H1 (cell line): Measurements from ENCODE around the gene ASTN2. TPM values are rescaled to one million over a fixed set of nuclear protein-coding genes. Genes with fewer than 3 reads are reported as not detected.

Experiments used
- CTCF ChIA-PET: fragments of 300-600 bp; sonication (Branson Sonifier 250); formaldehyde crosslinking; loops from one replicate; lab custom pipeline; 2021; ENCODE audit not compliant: partially characterized antibody; lab: Charles Lee
- POLR2A ChIA-PET: fragments of 300-600 bp; sonication (Branson Sonifier 250); formaldehyde crosslinking; loops from one replicate; lab custom pipeline; 2021; ENCODE audit warnings: inconsistent platforms; ENCODE audit not compliant: partially characterized antibody; lab: Charles Lee
- DNase-seq, 2 experiments: peaks; one replicate each; pipeline versions ENCODE4 v3.0.0 to v3.0.0-alpha.2; 2010 to 2022; ENCODE audit warnings: low spot score in 2 of 2, low read depth in 1 of 2, mixed read lengths in 1 of 2
- FAIRE-seq: peaks from 2 replicates; lab custom pipeline; 2011; peaks lifted over from hg19 to GRCh38; lab: Jason Lieb, UNC
- H2AFZ ChIP-seq: 2 replicates; pipeline ENCODE4 v1.8.1; 2012; ENCODE audit warnings: low read length, inconsistent platforms
- H2AK5ac ChIP-seq: 2 replicates; pipeline ENCODE4 v1.6.1; 2013; ENCODE audit warnings: low read depth, low read length
- H2BK120ac ChIP-seq: replicated peaks from 2 replicates; pipeline ENCODE3; 2013; ENCODE audit warnings: low read depth, low read length, inconsistent platforms
- H2BK12ac ChIP-seq: 2 replicates; pipeline ENCODE4 v1.6.1; 2013; ENCODE audit warnings: low read depth, low read length
- H2BK15ac ChIP-seq: 2 replicates; pipeline ENCODE4 v1.6.1; 2013; ENCODE audit warnings: low read length
- H2BK20ac ChIP-seq: 2 replicates; pipeline ENCODE4 v1.6.1; 2013; ENCODE audit warnings: low read length
- H2BK5ac ChIP-seq: 2 replicates; pipeline ENCODE4 v1.6.1; 2013; ENCODE audit warnings: low read depth, low read length
- H3K14ac ChIP-seq: 2 replicates; pipeline ENCODE4 v1.6.1; 2013; ENCODE audit warnings: inconsistent platforms; ENCODE audit not compliant: insufficient read length
- H3K18ac ChIP-seq: 2 replicates; pipeline ENCODE4 v1.6.1; 2013; ENCODE audit warnings: low read length; ENCODE audit errors: extremely low read depth
- H3K23ac ChIP-seq: 2 replicates; pipeline ENCODE4 v1.6.1; 2013; ENCODE audit warnings: inconsistent platforms; ENCODE audit not compliant: insufficient read length
- H3K23me2 ChIP-seq: 2 replicates; pipeline ENCODE4 v1.6.1; 2013; ENCODE audit warnings: low read depth, low read length
- H3K27ac ChIP-seq: 2 replicates; pipeline ENCODE4 v1.6.1; 2011; ENCODE audit warnings: low read depth, low read length, inconsistent platforms
- H3K27me3 ChIP-seq, 4 experiments: replicated peaks in 1 of 4; 1 replicate in 1 of 4; 2 replicates in 3 of 4; pipeline versions ENCODE4 v1.6.1 to v1.8.1; 2011 to 2013; ENCODE audit warnings: low read length in 3 of 4, mild to moderate bottlenecking in 3 of 4, inconsistent platforms in 2 of 4, mixed read lengths in 2 of 4, moderate library complexity in 1 of 4; ENCODE audit not compliant: control insufficient read depth in 3 of 4, insufficient read depth in 3 of 4; ENCODE audit errors: extremely low read depth in 1 of 4
- H3K36me3 ChIP-seq, 4 experiments: 2 replicates each; pipeline versions ENCODE4 v1.6.1 to v1.8.1; 2011 to 2013; ENCODE audit warnings: mild to moderate bottlenecking in 4 of 4, low read length in 3 of 4, moderate library complexity in 2 of 4, control low read depth in 1 of 4, inconsistent platforms in 1 of 4; ENCODE audit not compliant: insufficient read depth in 4 of 4, control insufficient read depth in 2 of 4
- H3K4ac ChIP-seq: replicated peaks from 2 replicates; pipeline ENCODE3; 2013; ENCODE audit warnings: low read length, low read depth, mixed read lengths, inconsistent platforms; ENCODE audit not compliant: insufficient read length
- H3K4me1 ChIP-seq, 4 experiments: replicated peaks in 1 of 4; 1 replicate in 1 of 4; 2 replicates in 3 of 4; pipeline versions ENCODE4 v1.6.1 to v1.8.1; 2011 to 2013; ENCODE audit warnings: low read length in 3 of 4, inconsistent platforms in 2 of 4, mixed read lengths in 1 of 4; ENCODE audit not compliant: insufficient read depth in 4 of 4, control insufficient read depth in 3 of 4
- H3K4me2 ChIP-seq, 2 experiments: 2 replicates each; pipeline versions ENCODE4 v1.6.1 to v1.8.1; 2011 to 2013; ENCODE audit warnings: low read depth in 2 of 2, low read length in 2 of 2, control low read depth in 1 of 2, inconsistent platforms in 1 of 2, mild to moderate bottlenecking in 1 of 2; ENCODE audit not compliant: insufficient read depth in 1 of 2
- H3K4me3 ChIP-seq, 4 experiments: fragments of 200-600, 300-600 bp in 1 of 4; sonication (generic), shearing (Covaris generic), sonication (Bioruptor Twin) in 1 of 4; 2 replicates each; pipeline versions ENCODE4 v1.5.1 to v1.8.1; 2011 to 2016; ENCODE audit warnings: low read length in 4 of 4, low read depth in 3 of 4, control low read depth in 2 of 4, inconsistent platforms in 2 of 4, mild to moderate bottlenecking in 2 of 4, mixed read lengths in 1 of 4, moderate library complexity in 1 of 4; ENCODE audit not compliant: insufficient read depth in 2 of 4; ENCODE audit errors: extremely low read depth in 1 of 4
- H3K56ac ChIP-seq: replicated peaks from 2 replicates; pipeline ENCODE3; 2013; ENCODE audit warnings: low read depth, mild to moderate bottlenecking, mixed read lengths, low read length, inconsistent platforms; ENCODE audit not compliant: insufficient read length
- H3K79me1 ChIP-seq: 2 replicates; pipeline ENCODE4 v1.6.1; 2013; ENCODE audit warnings: low read depth, low read length, control low read depth
- H3K79me2 ChIP-seq, 2 experiments: 2 replicates each; pipeline versions ENCODE4 v1.6.1 to v1.8.1; 2012 to 2013; ENCODE audit warnings: low read length in 2 of 2, mild to moderate bottlenecking in 2 of 2, inconsistent platforms in 1 of 2; ENCODE audit not compliant: insufficient read depth in 2 of 2, control insufficient read depth in 1 of 2
- H3K9ac ChIP-seq, 4 experiments: replicated peaks in 1 of 4; 1 replicate in 1 of 4; 2 replicates in 3 of 4; pipeline versions ENCODE4 v1.6.1 to v1.8.1; 2011 to 2013; ENCODE audit warnings: low read depth in 3 of 4, low read length in 3 of 4, control low read depth in 2 of 4, mild to moderate bottlenecking in 2 of 4, moderate library complexity in 2 of 4, inconsistent platforms in 1 of 4; ENCODE audit errors: extremely low read depth in 1 of 4
- H3K9me3 ChIP-seq, 2 experiments: 2 replicates each; pipeline versions ENCODE4 v1.6.1 to v1.8.1; 2012 to 2013; ENCODE audit warnings: mild to moderate bottlenecking in 2 of 2, moderate library complexity in 2 of 2, control low read depth in 1 of 2, inconsistent platforms in 1 of 2, low read depth in 1 of 2, low read length in 1 of 2, mixed read lengths in 1 of 2; ENCODE audit not compliant: insufficient read depth in 2 of 2
- H4K20me1 ChIP-seq, 2 experiments: replicated peaks in 1 of 2; 2 replicates each; pipeline versions ENCODE3 to v1.8.1; 2011 to 2013; ENCODE audit warnings: inconsistent platforms in 2 of 2, low read length in 2 of 2, mild to moderate bottlenecking in 1 of 2; ENCODE audit not compliant: insufficient read depth in 2 of 2, control insufficient read depth in 1 of 2
- H4K5ac ChIP-seq: 2 replicates; pipeline ENCODE4 v1.6.1; 2013; ENCODE audit warnings: low read length, low read depth, mixed read lengths, inconsistent platforms; ENCODE audit not compliant: insufficient read length
- H4K8ac ChIP-seq: 2 replicates; pipeline ENCODE4 v1.8.0; 2013; ENCODE audit warnings: mild to moderate bottlenecking, moderate library complexity, low read length, inconsistent platforms; ENCODE audit not compliant: insufficient read depth; ENCODE audit errors: extremely low read depth
- H4K91ac ChIP-seq: replicated peaks from 2 replicates; pipeline ENCODE3; 2013; ENCODE audit warnings: low read length, mixed read lengths, inconsistent platforms; ENCODE audit not compliant: insufficient read length
- ATF2 ChIP-seq: IDR thresholded peaks from 2 replicates; pipeline ENCODE4 v1.6.1; 2012; ENCODE audit warnings: low read length, inconsistent platforms
- CEBPB ChIP-seq: IDR thresholded peaks from 2 replicates; pipeline ENCODE4 v1.6.1; 2012; ENCODE audit warnings: low read depth, low read length
- KDM4A ChIP-seq: IDR thresholded peaks from one replicate; pipeline ENCODE4 v1.7.1; 2012; ENCODE audit warnings: low read depth, mild to moderate bottlenecking, moderate library complexity, low read length, inconsistent platforms; ENCODE audit not compliant: severe bottlenecking
- NRF1 ChIP-seq: IDR thresholded peaks from 2 replicates; pipeline ENCODE4 v1.6.1; 2011; ENCODE audit warnings: mild to moderate bottlenecking, low read depth, low read length, improper control_type of control experiment
- RAD21 ChIP-seq, 2 experiments: IDR thresholded peaks in 1 of 2; conservative IDR thresholded peaks in 1 of 2; 2 replicates each; pipeline ENCODE4 v1.6.1; 2011; ENCODE audit warnings: low read depth in 2 of 2, low read length in 2 of 2, improper control_type of control experiment in 1 of 2, inconsistent platforms in 1 of 2, mild to moderate bottlenecking in 1 of 2, moderate library complexity in 1 of 2
- RBBP5 ChIP-seq: IDR thresholded peaks from 2 replicates; pipeline ENCODE4 v1.7.1; 2012; ENCODE audit warnings: low read depth, mild to moderate bottlenecking, inconsistent platforms, low read length, moderate library complexity, borderline replicate concordance
- RFX5 ChIP-seq: IDR thresholded peaks from 2 replicates; pipeline ENCODE4 v1.6.1; 2011; ENCODE audit warnings: low read depth, low read length, improper control_type of control experiment, borderline replicate concordance
- SAP30 ChIP-seq: fragments of 300-600 bp; sonication (generic); IDR thresholded peaks from 2 replicates; pipeline ENCODE4 v1.7.1; 2012; ENCODE audit warnings: low read length, moderate library complexity, mild to moderate bottlenecking, inconsistent platforms; ENCODE audit not compliant: insufficient read depth, insufficient replicate concordance
- SP1 ChIP-seq: IDR thresholded peaks from 2 replicates; pipeline ENCODE4 v1.6.1; 2011; ENCODE audit warnings: low read depth, low read length
- SP4 ChIP-seq: IDR thresholded peaks from 2 replicates; pipeline ENCODE4 v1.6.1; 2012; ENCODE audit warnings: low read length, inconsistent platforms
- SRF ChIP-seq: IDR thresholded peaks from 2 replicates; pipeline ENCODE4 v1.6.1; 2011; ENCODE audit warnings: mild to moderate bottlenecking, low read depth, low read length, moderate library complexity
- WGBS, 2 experiments: shearing (Covaris generic) in 1 of 2; methylation state at CpG; one replicate each; pipeline versions ENCODE4 v1.1.6 to v1.1.7; 2013 to 2015; ENCODE audit warnings: low lambda C conversion rate in 2 of 2, mixed read lengths in 2 of 2, inconsistent platforms in 1 of 2, low coverage in 1 of 2, missing lambda C conversion rate in 1 of 2; ENCODE audit not compliant: insufficient replicate concordance in 2 of 2, insufficient coverage in 1 of 2, insufficient read length in 1 of 2; ENCODE audit errors: extremely low coverage in 1 of 2, missing lambda C conversion rate in 1 of 2; 5-methylcytosine and 5-hydroxymethylcytosine counted together
- polyA plus RNA-seq, 7 experiments: library from polyadenylated mRNA; depleted of rRNA in 3 of 7; stranded (reverse) in 5 of 7; unstranded in 2 of 7; fragments of >200 nt in 5 of 7; fragments of 200-250 nt in 2 of 7; gene quantifications; 1 replicate in 5 of 7; 2 replicates in 1 of 7; 4 replicates in 1 of 7; pipeline versions ENCODE4 v1.2.1 to v1.2.3, GENCODE V29; 2011 to 2013; ENCODE audit warnings: missing spikeins in 2 of 7, mixed read lengths in 2 of 7
- total RNA-seq: library from RNA; stranded (reverse); fragmentation: NEBNext Ultra II Directional; extraction: Animal tissue kit (Norgen Biotek cat#: 25700); gene quantifications from 2 replicates; pipeline ENCODE4 v1.2.1, GENCODE V29; 2021

ASTN2 gene
- total and polyA plus RNA-seq, 2 of the 8 experiments (the other 6 are each of a cell fraction or from before 2014, with no cell fraction given) = 8.2 to 13.7 TPM

- no peaks in the 10 kb centered on the region for H3K79me1 ChIP-seq
- H3K36me3 ChIP-seq = no peaks in the 10 kb centered on the region
- H3K14ac ChIP-seq = no peak overlapping the region
- no peak overlapping the region for H4K8ac ChIP-seq
- H4K20me1 ChIP-seq = no peaks in the 10 kb centered on the region
- no peaks in the 10 kb centered on the region for H3K79me2 ChIP-seq
- no peak overlapping the region for H3K4me2 ChIP-seq
- H2BK5ac ChIP-seq = no peak overlapping the region
- no peak overlapping the region for H2AK5ac ChIP-seq
- no peak overlapping the region for H3K23ac ChIP-seq
- ChIA-PET CTCF (interaction anchor here (1.1 to 2.2 kb wide), 5 partner anchors 14 to 256 kb away, joined by 3 to 7 read pairs (median 5); no protein-coding TSS in a partner anchor), POLR2A (no interaction called here)
- H3K4ac ChIP-seq = no peak overlapping the region
- H3K4me1 ChIP-seq = no peaks in the 10 kb centered on the region
- H3K9ac ChIP-seq = no peak overlapping the region
- no peak overlapping the region for H3K4me3 ChIP-seq
- no peak overlapping the region for H3K18ac ChIP-seq
- WGBS, 2 experiments = 89% methylated on average over 2 of the region's 2 CpGs; no CpG with 5 or more reads in 1 of the 2 experiments
- H3K9me3 ChIP-seq = no peaks in the 10 kb centered on the region
- no peak overlapping the region for H2BK12ac ChIP-seq
- H3K23me2 ChIP-seq = no peaks in the 10 kb centered on the region
- FAIRE-seq = no peak
- H2BK20ac ChIP-seq = no peak overlapping the region
- no peak overlapping the region for H3K56ac ChIP-seq
- no peak overlapping the region for H2BK15ac ChIP-seq
- H2BK120ac ChIP-seq = no peak overlapping the region
- H4K5ac ChIP-seq = no peak overlapping the region
- H4K91ac ChIP-seq = no peak overlapping the region
- DNase-seq = no peak
- H2AFZ ChIP-seq = no peak overlapping the region
- H3K27me3 ChIP-seq = no peaks in the 10 kb centered on the region
- H3K27ac ChIP-seq = no peak overlapping the region
- TF ChIP-seq SRF (no peak), SAP30 (no peak), CEBPB (no peak), RAD21 (IDR thresholded peaks at IDR 0.05 in 1 of 2, conservative IDR thresholded peaks at IDR 0.05 in 1 of 2; ENCODE audit: low read depth in 2 of 2, low read length in 2 of 2) (no peak), ATF2 (no peak), SP4 (no peak), RBBP5 (no peak), KDM4A (no peak), SP1 (no peak), NRF1 (no peak), RFX5 (no peak)
Measured at GRCh38 chr9:117156144-117156688, 258.6 kb downstream of the ASTN2 start.
